Activated naive CD4-positive, alpha-beta T cell treated with Interleukin-2 at 50 U/mL for 16 hours (primary cell): ENCODE measurements around the gene CAMK1D.
"Not testable (repeated sequence)": the region's sequence is repeated elsewhere in the genome, so short reads cannot be mapped to it uniquely, and the experiment has no call there.

Source experiments
- DNase-seq: peaks from one replicate; pipeline ENCODE4 v3.0.0-alpha.2; 2020

The CAMK1D gene

GRCh38 chr10:12834721-12835120 is 485.4 kb downstream of the CAMK1D start:
- DNase-seq = no peak

- DNase-seq = no peak
Observed at GRCh38 chr10:12835709-12836108, 486.4 kb downstream of the CAMK1D start.

- no peak for DNase-seq
Observed at GRCh38 chr10:12838366-12838765, 489.0 kb downstream of the CAMK1D start.

GRCh38 chr10:12838995-12839927 is 489.9 kb downstream of the CAMK1D start:
- no peak for DNase-seq

GRCh38 chr10:12839941-12840611 is 490.7 kb downstream of the CAMK1D start:
- DNase-seq = no peak

GRCh38 chr10:12841426-12841825 is 492.1 kb downstream of the CAMK1D start:
- no peak for DNase-seq

- no peak for DNase-seq
Observed at GRCh38 chr10:12841826-12842225, 492.5 kb downstream of the CAMK1D start.

GRCh38 chr10:12842310-12842709 is 493.0 kb downstream of the CAMK1D start:
- no peak for DNase-seq

- DNase-seq = no peak
Observed at GRCh38 chr10:12843296-12843945, 494.1 kb downstream of the CAMK1D start.

GRCh38 chr10:12844811-12845483 is 495.6 kb downstream of the CAMK1D start:
- no peak for DNase-seq

GRCh38 chr10:12846718-12847117 is 497.4 kb downstream of the CAMK1D start:
- no peak for DNase-seq

GRCh38 chr10:12847361-12847975 is 498.1 kb downstream of the CAMK1D start:
- no peak for DNase-seq

GRCh38 chr10:12848439-12849173 is 499.3 kb downstream of the CAMK1D start:
- DNase-seq = no peak

GRCh38 chr10:12849319-12850181 is 500.2 kb downstream of the CAMK1D start:
- no peak for DNase-seq

- no peak for DNase-seq
Observed at GRCh38 chr10:12852687-12853086, 503.3 kb downstream of the CAMK1D start.

- DNase-seq = no peak
Observed at GRCh38 chr10:12854988-12855387, 505.6 kb downstream of the CAMK1D start.

GRCh38 chr10:12862459-12862858 is 513.1 kb downstream of the CAMK1D start:
- no peak for DNase-seq

GRCh38 chr10:12865515-12865914 is 516.2 kb downstream of the CAMK1D start:
- DNase-seq = not testable (repeated sequence)

GRCh38 chr10:12868229-12868628 is 518.9 kb downstream of the CAMK1D start:
- DNase-seq = no peak

- no peak for DNase-seq
Observed at GRCh38 chr10:12869427-12869826, 520.1 kb downstream of the CAMK1D start.

- DNase-seq = no peak
Observed at GRCh38 chr10:12872577-12872976, 523.2 kb downstream of the CAMK1D start.
